AG04449 (cell line): ENCODE measurements around the gene ETV1.
"Not testable (repeated sequence)": the region's sequence is repeated elsewhere in the genome, so short reads cannot be mapped to it uniquely, and the experiment has no call there.

ENCODE experiments used
- CTCF ChIA-PET: fragments of 350-600 bp; formaldehyde crosslinking; extraction: SDS; loops from one replicate; lab custom pipeline; 2021; ENCODE audit warnings: antibody characterized with exemption; lab: Yijun Ruan, JAX
- POLR2A ChIA-PET: fragments of 400-600, 350-600 bp; formaldehyde crosslinking; extraction: SDS; loops from one replicate; lab custom pipeline; 2020; ENCODE audit warnings: antibody characterized with exemption, inconsistent platforms; lab: Yijun Ruan, JAX
- DNase-seq: peaks from one replicate; pipeline ENCODE4 v3.0.0-alpha.2; 2010; ENCODE audit warnings: low read depth, low spot score
- H3K4me3 ChIP-seq: 2 replicates; pipeline ENCODE4 v1.5.1; 2011; ENCODE audit warnings: low read depth, mild to moderate bottlenecking, control low read depth, low read length
- TF ChIP-seq, protein P1 (sequence below): IDR thresholded peaks from one replicate; pipeline ENCODE4 v1.5.1; 2011; ENCODE audit warnings: mild to moderate bottlenecking, moderate library complexity, low read length, control low read depth, inconsistent platforms; ENCODE audit not compliant: insufficient read depth; ENCODE audit errors: missing control alignments

Gene ETV1

DNA sequence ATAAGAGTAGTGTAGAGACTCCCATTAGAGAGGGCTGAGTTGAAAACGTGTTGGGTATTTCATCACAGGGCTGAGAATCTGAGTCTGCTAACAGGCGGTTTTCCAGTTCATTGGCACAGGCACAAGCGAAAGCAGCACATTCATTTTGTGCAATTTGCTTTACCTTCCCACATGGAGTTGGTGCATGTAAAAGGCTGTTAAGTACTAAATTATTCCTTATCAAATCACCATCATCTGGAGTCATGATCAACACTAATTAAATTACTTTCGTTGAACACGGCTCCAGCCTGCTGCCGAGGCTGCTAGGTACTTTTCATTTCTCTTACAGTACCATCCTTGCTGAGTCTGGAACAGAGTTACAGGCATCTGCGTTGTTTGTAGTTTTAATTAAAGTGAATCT, 43.8 kb downstream of the ETV1 start:
- no peak overlapping the region for H3K4me3 ChIP-seq
- no peak for DNase-seq
- TF ChIP-seq, protein P1, sequence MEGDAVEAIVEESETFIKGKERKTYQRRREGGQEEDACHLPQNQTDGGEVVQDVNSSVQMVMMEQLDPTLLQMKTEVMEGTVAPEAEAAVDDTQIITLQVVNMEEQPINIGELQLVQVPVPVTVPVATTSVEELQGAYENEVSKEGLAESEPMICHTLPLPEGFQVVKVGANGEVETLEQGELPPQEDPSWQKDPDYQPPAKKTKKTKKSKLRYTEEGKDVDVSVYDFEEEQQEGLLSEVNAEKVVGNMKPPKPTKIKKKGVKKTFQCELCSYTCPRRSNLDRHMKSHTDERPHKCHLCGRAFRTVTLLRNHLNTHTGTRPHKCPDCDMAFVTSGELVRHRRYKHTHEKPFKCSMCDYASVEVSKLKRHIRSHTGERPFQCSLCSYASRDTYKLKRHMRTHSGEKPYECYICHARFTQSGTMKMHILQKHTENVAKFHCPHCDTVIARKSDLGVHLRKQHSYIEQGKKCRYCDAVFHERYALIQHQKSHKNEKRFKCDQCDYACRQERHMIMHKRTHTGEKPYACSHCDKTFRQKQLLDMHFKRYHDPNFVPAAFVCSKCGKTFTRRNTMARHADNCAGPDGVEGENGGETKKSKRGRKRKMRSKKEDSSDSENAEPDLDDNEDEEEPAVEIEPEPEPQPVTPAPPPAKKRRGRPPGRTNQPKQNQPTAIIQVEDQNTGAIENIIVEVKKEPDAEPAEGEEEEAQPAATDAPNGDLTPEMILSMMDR: no peak
- CTCF ChIA-PET: no interaction called here
- POLR2A ChIA-PET: interaction anchor here (1.2 kb wide), 1 partner anchor 36 kb away, joined by 3 read pairs; no protein-coding TSS in a partner anchor

DNA sequence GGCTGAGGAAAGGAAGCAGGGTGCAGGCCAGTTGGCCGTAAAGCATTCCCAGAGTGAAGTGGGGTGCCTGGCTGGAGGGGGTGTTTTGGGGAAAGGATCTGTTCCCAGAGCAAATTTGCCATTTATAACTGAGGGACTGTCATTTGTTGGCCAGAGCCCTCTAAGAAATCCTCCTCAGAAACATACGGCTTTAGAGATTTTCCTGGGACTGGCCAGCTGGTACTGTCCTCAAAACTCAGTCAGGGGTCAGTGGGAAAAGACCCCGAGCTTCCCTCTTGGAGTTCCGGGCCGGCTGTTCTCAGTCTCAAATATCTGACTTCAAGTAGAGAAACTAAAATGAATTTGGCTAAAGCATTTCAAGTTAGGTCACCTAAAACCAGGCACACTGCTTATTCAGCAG, 55.9 kb downstream of the ETV1 start:
- POLR2A ChIA-PET: no interaction called here
- TF ChIP-seq, protein P1: no peak
- H3K4me3 ChIP-seq: no peak overlapping the region
- CTCF ChIA-PET: no interaction called here
- no peak for DNase-seq

DNA sequence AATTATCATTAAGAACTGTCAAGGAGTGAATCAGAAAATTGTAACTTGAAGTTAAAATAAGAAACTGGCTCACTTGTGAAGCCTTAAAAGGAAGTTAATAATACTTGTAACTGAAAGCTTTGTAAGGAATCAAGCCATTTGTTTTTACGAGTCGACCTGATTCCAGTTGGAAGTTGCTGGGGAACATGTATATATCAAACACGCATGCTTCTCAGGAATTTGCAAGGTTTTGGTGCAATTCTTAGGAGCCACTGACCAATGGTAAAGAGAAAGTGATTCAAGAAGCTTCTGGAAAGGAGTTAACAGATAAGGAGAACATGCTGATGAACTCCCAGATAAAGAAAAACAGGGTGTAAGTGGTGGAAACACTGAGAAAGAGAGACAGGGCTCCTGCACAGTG, 56.4 kb downstream of the ETV1 start:
- no peak overlapping the region for H3K4me3 ChIP-seq
- ChIA-PET CTCF (no interaction called here), POLR2A (no interaction called here)
- DNase-seq: no peak
- TF ChIP-seq, protein P1: no peak

DNA sequence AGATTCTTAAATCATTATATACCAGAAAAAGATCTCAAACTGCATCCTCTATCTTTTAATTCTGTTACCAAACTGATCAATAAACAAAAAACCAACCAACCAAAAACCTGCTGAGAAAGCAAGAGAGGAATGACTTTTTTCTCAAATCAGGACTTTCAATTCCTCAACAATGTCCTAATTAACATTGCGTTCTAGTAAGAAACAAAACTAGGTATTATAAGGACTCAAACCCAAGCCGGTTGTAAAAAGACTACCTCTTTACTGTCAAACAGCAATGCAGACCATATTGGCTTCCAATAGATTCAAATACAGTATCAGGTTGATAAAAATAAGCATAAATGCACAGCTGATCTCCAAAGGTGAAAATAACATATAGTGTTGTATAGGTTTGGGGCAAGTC, 57.3 kb downstream of the ETV1 start:
- CTCF ChIA-PET: no interaction called here
- TF ChIP-seq, protein P1: no peak
- POLR2A ChIA-PET: no interaction called here

DNA sequence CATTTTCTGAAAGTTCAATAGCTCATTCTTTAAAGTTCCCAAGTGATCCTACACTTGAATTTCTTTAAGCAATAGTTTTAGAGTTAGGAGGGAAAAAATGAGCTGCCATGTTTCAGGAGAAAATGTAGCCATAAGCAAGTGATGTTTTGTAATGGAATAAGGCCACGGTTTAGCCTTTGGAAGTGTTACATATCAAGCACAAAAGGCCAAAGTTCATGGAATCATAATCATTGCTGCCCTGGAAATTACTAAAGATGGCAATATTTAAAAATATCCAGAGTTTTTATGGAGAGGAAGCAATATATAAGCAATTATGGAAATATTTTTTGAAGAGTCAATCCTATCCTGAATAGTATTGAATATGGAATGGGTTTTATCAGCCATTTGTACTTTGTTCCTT, 68.4 kb downstream of the ETV1 start:
- CTCF ChIA-PET: no interaction called here
- DNase-seq: no peak
- H3K4me3 ChIP-seq: no peak overlapping the region
- TF ChIP-seq, protein P1: no peak
- POLR2A ChIA-PET: no interaction called here

More for the DNA sequence above, 57.3 kb downstream of the ETV1 start:
- DNase-seq: no peak
- no peak overlapping the region for H3K4me3 ChIP-seq

DNA sequence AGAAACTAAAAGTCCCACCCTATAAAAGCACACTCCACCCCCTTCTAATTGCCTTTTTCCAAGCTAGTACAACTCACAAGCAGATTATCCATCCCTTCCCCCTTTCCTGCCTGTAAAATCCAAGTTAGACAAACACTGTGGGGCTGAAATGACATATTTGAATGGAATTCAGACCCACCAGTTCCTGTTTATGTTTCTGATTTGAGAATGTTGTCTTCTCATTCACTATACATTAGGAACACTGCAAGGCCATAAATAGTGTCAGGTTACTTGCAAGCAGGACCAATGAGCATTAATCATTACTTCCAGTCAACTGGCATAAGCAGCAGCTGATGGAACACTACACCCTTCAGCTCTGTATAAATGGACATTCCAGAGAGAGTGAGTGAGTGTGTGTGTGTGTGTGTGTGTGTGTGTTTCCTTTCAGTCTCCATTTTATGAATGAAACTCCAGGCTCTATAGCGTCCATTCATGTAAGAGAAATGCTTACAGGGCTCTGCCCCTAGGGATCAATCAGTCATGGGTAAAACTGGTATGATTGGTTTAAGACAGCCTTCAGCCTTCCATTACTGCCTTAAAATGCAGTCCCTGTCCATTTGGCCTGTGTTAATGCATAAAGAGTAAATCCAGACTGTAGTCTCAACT, 69.3 kb downstream of the ETV1 start:
- peak; percentile 100 for DNase-seq
- TF ChIP-seq, protein P1: no peak
- ChIA-PET CTCF (no interaction called here), POLR2A (interaction anchor here (1.2 to 1.3 kb wide), 3 partner anchors 26 to 70 kb away, joined by 5 to 9 read pairs (median 6); partner anchors contain the start of gene ETV1)
- H3K4me3 ChIP-seq: no peak overlapping the region; the same call in 1 of the 2 replicates

DNA sequence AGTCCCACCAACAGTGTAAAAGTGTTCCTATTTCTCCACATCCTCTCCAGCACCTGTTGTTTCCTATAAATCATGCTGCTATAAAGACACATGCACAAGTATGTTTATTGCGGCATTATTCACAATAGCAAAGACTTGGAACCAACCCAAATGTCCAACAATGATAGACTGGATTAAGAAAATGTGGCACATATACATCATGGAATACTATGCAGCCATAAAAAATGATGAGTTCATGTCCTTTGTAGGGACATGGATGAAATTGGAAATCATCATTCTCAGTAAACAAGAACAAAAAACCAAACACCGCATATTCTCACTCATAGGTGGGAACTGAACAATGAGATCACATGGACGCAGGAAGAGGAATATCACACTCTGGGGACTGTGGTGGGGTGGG, 71.1 kb downstream of the ETV1 start:
- DNase-seq, POLR2A ChIA-PET: not testable (repeated sequence)

DNA sequence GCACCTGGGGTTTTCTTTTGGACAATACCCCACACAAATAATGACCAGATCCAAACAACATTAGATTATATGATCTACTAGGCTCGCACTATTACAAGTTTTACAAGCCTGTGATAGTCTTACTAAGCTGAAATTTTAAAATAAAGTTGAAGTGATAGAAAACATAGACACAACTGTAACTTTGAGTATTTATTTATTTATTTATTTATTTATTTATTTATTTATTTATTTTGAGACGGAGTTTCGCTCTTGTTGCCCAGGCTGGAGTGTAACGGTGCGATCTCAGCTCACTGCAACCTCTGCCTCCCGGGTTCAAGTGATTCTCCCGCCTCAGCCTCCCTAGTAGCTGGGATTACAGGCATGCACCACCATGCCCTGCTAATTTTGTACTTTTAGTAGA, 72.4 kb downstream of the ETV1 start:
- CTCF ChIA-PET: interaction anchor here (0.6 kb wide), 1 partner anchor 74 kb away, joined by 3 read pairs; no protein-coding TSS in a partner anchor
- H3K4me3 ChIP-seq, DNase-seq, POLR2A ChIA-PET: not testable (repeated sequence)

More for the DNA sequence above, 71.1 kb downstream of the ETV1 start:
- not testable (repeated sequence) for H3K4me3 ChIP-seq
- CTCF ChIA-PET: interaction anchor here (0.9 kb wide), 1 partner anchor 11 kb away, joined by 3 read pairs; no protein-coding TSS in a partner anchor
